ENCODE measurements around the gene ADH1C.
"Not testable (repeated sequence)": the region's sequence is repeated elsewhere in the genome, so short reads cannot be mapped to it uniquely, and the experiment has no call there.

The ADH1C gene

GRCh38 chr4:99352602-99353537 lies at the start of gene ADH1C:
Gene ADH1C (minus strand): TSS chr4:99352746. CDS start chr4:99352675, 71 bp downstream.
- DNase-seq: no peak

- DNase-seq: no peak
Observed at GRCh38 chr4:99400831-99401230, 48.3 kb upstream of the ADH1C start.

GRCh38 chr4:99399017-99399416 lies 46.5 kb upstream of the ADH1C start:
- no peak for DNase-seq

GRCh38 chr4:99395595-99396364 lies 43.2 kb upstream of the ADH1C start:
- DNase-seq: no peak

GRCh38 chr4:99394896-99395295 lies 42.4 kb upstream of the ADH1C start:
- no peak for DNase-seq

- DNase-seq: no peak
Observed at GRCh38 chr4:99390055-99390454, 37.5 kb upstream of the ADH1C start.

- DNase-seq: no peak
Observed at GRCh38 chr4:99389606-99390005, 37.1 kb upstream of the ADH1C start.

- no peak for DNase-seq
Observed at GRCh38 chr4:99383833-99384392, 31.4 kb upstream of the ADH1C start.

- no peak for DNase-seq
Observed at GRCh38 chr4:99383399-99383798, 30.9 kb upstream of the ADH1C start.

GRCh38 chr4:99382745-99383360 lies 30.3 kb upstream of the ADH1C start:
- no peak for DNase-seq

GRCh38 chr4:99381588-99382175 lies 29.1 kb upstream of the ADH1C start:
- DNase-seq: no peak

GRCh38 chr4:99379571-99379970 lies 27.0 kb upstream of the ADH1C start:
- DNase-seq: no peak

- DNase-seq: no peak
Observed at GRCh38 chr4:99378876-99379275, 26.3 kb upstream of the ADH1C start.

GRCh38 chr4:99377341-99377740 lies 24.8 kb upstream of the ADH1C start:
- DNase-seq: not testable (repeated sequence)

GRCh38 chr4:99372464-99372863 lies 19.9 kb upstream of the ADH1C start:
- DNase-seq: not testable (repeated sequence)

- DNase-seq: not testable (repeated sequence)
Observed at GRCh38 chr4:99367817-99368216, 15.3 kb upstream of the ADH1C start.

GRCh38 chr4:99366491-99366890 lies 13.9 kb upstream of the ADH1C start:
- no peak for DNase-seq

GRCh38 chr4:99362768-99363167 lies 10.2 kb upstream of the ADH1C start:
- DNase-seq: no peak

GRCh38 chr4:99361899-99362275 lies 9.3 kb upstream of the ADH1C start:
- DNase-seq: no peak

GRCh38 chr4:99361268-99361898 lies 8.8 kb upstream of the ADH1C start:
- DNase-seq: no peak

- DNase-seq: no peak
Observed at GRCh38 chr4:99359480-99360204, 7.1 kb upstream of the ADH1C start.

- no peak for DNase-seq
Observed at GRCh38 chr4:99357948-99358347, 5.4 kb upstream of the ADH1C start.

All from stimulated activated CD4-positive, alpha-beta T cell treated with anti-CD3 and anti-CD28 coated beads, Interleukin-4, amount 100 ng/mL, for 1 hour (primary cell).